GM12878 (cell line): Measurements from ENCODE around the gene VMP1. TPM values are rescaled to one million over a fixed set of nuclear protein-coding genes. Genes with fewer than 3 reads are reported as not detected.
A peak's percentile ranks its signal among the peaks of the same experiment; 100 is the strongest.

Source experiments
- ATAC-seq: fragments of 200-7000 bp; cut with Tn5 transposase; 3 replicates; pipeline ENCODE4 v1.9.1; 2020; ENCODE audit warnings: mild to moderate bottlenecking, moderate library complexity
- BruUV-seq: library from RNA; stranded (reverse); fragments of 400-500 nt; replicated peaks from 2 replicates; lab custom pipeline; 2021; lab: Mats Ljungman, UMichigan
- CTCF ChIA-PET: fragments of 300-600 bp; sonication (Branson Sonifier 250); formaldehyde crosslinking; extraction: SDS; loops from one replicate; lab custom pipeline; 2021; ENCODE audit warnings: inconsistent platforms; lab: Yijun Ruan, JAX
- POLR2A ChIA-PET: fragments of 350-600 bp; formaldehyde crosslinking; extraction: SDS; loops from one replicate; lab custom pipeline; 2021; ENCODE audit warnings: inconsistent platforms; lab: Charles Lee
- RAD21 ChIA-PET: fragments of 300-600 bp; sonication (Branson Sonifier 250); formaldehyde crosslinking; loops from one replicate; lab custom pipeline; 2023; ENCODE audit warnings: antibody characterized with exemption; ENCODE audit not compliant: unreplicated experiment; lab: Charles Lee
- SMC1A ChIA-PET: fragments of 300-600 bp; sonication (Branson Sonifier 250); formaldehyde crosslinking; loops from one replicate; lab custom pipeline; 2023; ENCODE audit not compliant: unreplicated experiment, uncharacterized antibody; lab: Charles Lee
- DNase-seq: peaks from one replicate; pipeline ENCODE4 v3.0.0-alpha.2; 2011; ENCODE audit warnings: low read depth, low spot score
- FAIRE-seq: peaks from 3 replicates; lab custom pipeline; 2011; peaks lifted over from hg19 to GRCh38; lab: Jason Lieb, UNC
- H2AFZ ChIP-seq: 2 replicates; pipeline ENCODE4 v1.6.0; 2011; ENCODE audit warnings: low read depth, low read length, control low read depth; ENCODE audit not compliant: control insufficient read depth
- H3K27ac ChIP-seq: 2 replicates; pipeline ENCODE4 v1.5.1; 2011; ENCODE audit warnings: control low read depth; ENCODE audit not compliant: control insufficient read depth, insufficient read depth
- H3K27me3 ChIP-seq, 2 experiments: replicated peaks in 1 of 2; 2 replicates each; pipeline versions ENCODE4 v1.6.0 to v1.6.1; 2011; ENCODE audit warnings: low read length in 1 of 2; ENCODE audit not compliant: control insufficient read depth in 2 of 2, insufficient read depth in 2 of 2
- H3K36me3 ChIP-seq, 2 experiments: 2 replicates each; pipeline ENCODE4 v1.5.1; 2011; ENCODE audit warnings: low read length in 1 of 2; ENCODE audit not compliant: control insufficient read depth in 2 of 2, insufficient read depth in 2 of 2
- H3K4me1 ChIP-seq: 2 replicates; pipeline ENCODE4 v1.6.1; 2011; ENCODE audit warnings: mild to moderate bottlenecking, low read length, moderate library complexity, mixed read lengths; ENCODE audit not compliant: control insufficient read depth, insufficient read depth
- H3K4me2 ChIP-seq: 2 replicates; pipeline ENCODE4 v1.6.0; 2011; ENCODE audit warnings: control low read depth; ENCODE audit not compliant: control insufficient read depth, insufficient read depth
- H3K4me3 ChIP-seq: fragments of 200-600 bp; sonication (generic); 2 replicates; pipeline ENCODE4 v1.5.1; 2016
- H3K79me2 ChIP-seq: 2 replicates; pipeline ENCODE4 v1.6.0; 2011; ENCODE audit warnings: low read length; ENCODE audit not compliant: control insufficient read depth, insufficient read depth
- H3K9ac ChIP-seq: 2 replicates; pipeline ENCODE4 v1.8.0; 2011; ENCODE audit warnings: low read length, control low read depth, mixed read lengths; ENCODE audit not compliant: control insufficient read depth, insufficient read depth
- H3K9me3 ChIP-seq: replicated peaks from 3 replicates; pipeline ENCODE4 v1.5.1; 2011; ENCODE audit warnings: mild to moderate bottlenecking, low read length; ENCODE audit not compliant: control insufficient read depth, insufficient read depth
- H4K20me1 ChIP-seq: 2 replicates; pipeline ENCODE4 v1.6.0; 2011; ENCODE audit not compliant: control insufficient read depth, insufficient read depth
- CTCF ChIP-seq, 3 experiments: IDR thresholded peaks in 2 of 3; conservative IDR thresholded peaks in 1 of 3; 2 replicates each; pipeline ENCODE4 v1.5.1; 2011; ENCODE audit warnings: low read depth in 3 of 3, low read length in 3 of 3, mild to moderate bottlenecking in 3 of 3, control low read depth in 2 of 3, moderate library complexity in 2 of 3, inconsistent platforms in 1 of 3, mixed read lengths in 1 of 3; ENCODE audit not compliant: control insufficient read depth in 2 of 3, insufficient read depth in 1 of 3; ENCODE audit errors: extremely low read depth in 1 of 3
- JUND ChIP-seq: IDR thresholded peaks from 2 replicates; pipeline ENCODE4 v1.6.1; 2012; ENCODE audit warnings: low read depth, mild to moderate bottlenecking, low read length, improper control_type of control experiment, moderate library complexity
- PML ChIP-seq: IDR thresholded peaks from 2 replicates; pipeline ENCODE4 v1.6.1; 2012; ENCODE audit warnings: low read length, inconsistent platforms
- SMAD1 ChIP-seq: fragments of 450-650 bp; IDR thresholded peaks from 2 replicates; pipeline ENCODE4 v1.6.1; 2018; ENCODE audit warnings: mild to moderate bottlenecking, low read depth; ENCODE audit not compliant: partially characterized antibody
- SMAD5 ChIP-seq: IDR thresholded peaks from 2 replicates; pipeline ENCODE4 v1.6.1; 2016; ENCODE audit warnings: antibody characterized with exemption, low read depth
- SMC3 ChIP-seq: IDR thresholded peaks from 2 replicates; pipeline ENCODE4 v1.6.1; 2011; ENCODE audit warnings: low read length, improper control_type of control experiment, borderline replicate concordance
- SREBF2 ChIP-seq: IDR thresholded peaks from 2 replicates; pipeline ENCODE4 v1.6.1; 2012; ENCODE audit warnings: mild to moderate bottlenecking, low read length
- WGBS: methylation state at CpG from one replicate; pipeline ENCODE4 v1.1.6; 2016; ENCODE audit warnings: low lambda C conversion rate; ENCODE audit not compliant: insufficient replicate concordance, insufficient coverage; ENCODE audit errors: missing lambda C conversion rate; 5-methylcytosine and 5-hydroxymethylcytosine counted together
- in situ Hi-C: fragments of 300-500 bp; cut with MboI; formaldehyde crosslinking; loops from 9 replicates; pipeline ENCODE4 v1.14.3; 2018; ENCODE audit warnings: mixed read lengths
- intact Hi-C: fragments of 100-400 bp; cut with micrococcal nuclease; formaldehyde crosslinking; loops from one replicate; pipeline ENCODE4 v1.14.2; 2022; ENCODE audit not compliant: unreplicated experiment
- polyA plus RNA-seq, 11 experiments: library from polyadenylated mRNA; depleted of rRNA in 4 of 11; unstranded in 6 of 11; stranded (reverse) in 5 of 11; fragments of >200 nt; fragmentation: Nextera tagmentation in 4 of 11; fragmentation: Illumina TruSeq in 1 of 11; extraction: Ambion mirVana in 4 of 11; extraction: Trizol in 1 of 11; gene quantifications; 1 replicate in 1 of 11; 2 replicates in 10 of 11; pipeline versions ENCODE4 v1.2.1 to v1.2.3, GENCODE V29; 2011 to 2016; ENCODE audit warnings: inconsistent platforms in 2 of 11, missing spikeins in 2 of 11, low read depth in 1 of 11
- total RNA-seq, 4 experiments: library from RNA; depleted of rRNA in 3 of 4; stranded (reverse); fragments of >200 nt in 3 of 4; fragmentation: Illumina TruSeq in 1 of 4; extraction: Trizol in 1 of 4; gene quantifications; 2 replicates each; pipeline versions ENCODE4 v1.2.1 to v1.2.3, GENCODE V29; 2013 to 2021
- TF ChIP-seq, protein P1 (sequence below): IDR thresholded peaks from 2 replicates; pipeline ENCODE4 v1.6.1; 2012; ENCODE audit warnings: mild to moderate bottlenecking, low read depth, low read length

Gene VMP1
- total and polyA plus RNA-seq, 10 of the 15 experiments (the other 5 are each of a cell fraction or from before 2014, with no cell fraction given), result 88.4 to 199 (median 132) TPM

DNA sequence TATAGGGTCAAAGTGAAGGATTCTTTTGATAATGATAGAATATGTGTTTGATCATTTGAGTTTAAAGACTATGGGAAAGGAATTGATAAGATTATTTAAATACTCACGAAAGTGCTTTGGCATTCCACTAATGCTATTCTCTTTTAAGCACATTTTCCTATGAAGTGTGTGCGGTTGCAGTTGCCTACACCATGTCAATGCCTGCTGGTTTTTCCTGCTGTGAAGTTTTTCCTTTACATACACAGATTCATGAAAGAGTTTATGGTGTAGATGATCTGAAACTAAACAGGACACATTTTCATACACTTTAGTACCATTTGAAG is 78.7 kb downstream of the VMP1 start:
- Histone ChIP-seq H3K79me2 (peaks cover 12% of the 10 kb centered on the region), H3K27me3 (no peaks in the 10 kb centered on the region), H3K27ac (peak overlapping the region; percentile 95), H3K36me3 (no peaks in the 10 kb centered on the region), H4K20me1 (no peaks in the 10 kb centered on the region), H2AFZ (peak overlapping the region; percentile 28), H3K9ac (peak overlapping the region; percentile 66), H3K4me2 (peak overlapping the region; percentile 97), H3K4me1 (peaks cover 24% of the 10 kb centered on the region), H3K9me3 (no peaks in the 10 kb centered on the region; the same call in 2 of the 3 replicates), H3K4me3 (peak overlapping the region; percentile 53)
- TF ChIP-seq SMAD5, result peak; percentile 46; the same call in 1 of the 2 replicates
- peak in 2 of 3 experiments; percentile 15 to 26; a peak in 1 of 6 replicates for TF ChIP-seq CTCF (IDR thresholded peaks at IDR 0.05 in 2 of 3, conservative IDR thresholded peaks at IDR 0.05 in 1 of 3; ENCODE audit: control insufficient read depth in 2 of 3, extremely low read depth in 1 of 3, insufficient read depth in 1 of 3, low read depth in 3 of 3, low read length in 3 of 3)
- no peak for TF ChIP-seq PML
- no peak for TF ChIP-seq SMAD1
- no peak for TF ChIP-seq SREBF2
- TF ChIP-seq, protein P1, sequence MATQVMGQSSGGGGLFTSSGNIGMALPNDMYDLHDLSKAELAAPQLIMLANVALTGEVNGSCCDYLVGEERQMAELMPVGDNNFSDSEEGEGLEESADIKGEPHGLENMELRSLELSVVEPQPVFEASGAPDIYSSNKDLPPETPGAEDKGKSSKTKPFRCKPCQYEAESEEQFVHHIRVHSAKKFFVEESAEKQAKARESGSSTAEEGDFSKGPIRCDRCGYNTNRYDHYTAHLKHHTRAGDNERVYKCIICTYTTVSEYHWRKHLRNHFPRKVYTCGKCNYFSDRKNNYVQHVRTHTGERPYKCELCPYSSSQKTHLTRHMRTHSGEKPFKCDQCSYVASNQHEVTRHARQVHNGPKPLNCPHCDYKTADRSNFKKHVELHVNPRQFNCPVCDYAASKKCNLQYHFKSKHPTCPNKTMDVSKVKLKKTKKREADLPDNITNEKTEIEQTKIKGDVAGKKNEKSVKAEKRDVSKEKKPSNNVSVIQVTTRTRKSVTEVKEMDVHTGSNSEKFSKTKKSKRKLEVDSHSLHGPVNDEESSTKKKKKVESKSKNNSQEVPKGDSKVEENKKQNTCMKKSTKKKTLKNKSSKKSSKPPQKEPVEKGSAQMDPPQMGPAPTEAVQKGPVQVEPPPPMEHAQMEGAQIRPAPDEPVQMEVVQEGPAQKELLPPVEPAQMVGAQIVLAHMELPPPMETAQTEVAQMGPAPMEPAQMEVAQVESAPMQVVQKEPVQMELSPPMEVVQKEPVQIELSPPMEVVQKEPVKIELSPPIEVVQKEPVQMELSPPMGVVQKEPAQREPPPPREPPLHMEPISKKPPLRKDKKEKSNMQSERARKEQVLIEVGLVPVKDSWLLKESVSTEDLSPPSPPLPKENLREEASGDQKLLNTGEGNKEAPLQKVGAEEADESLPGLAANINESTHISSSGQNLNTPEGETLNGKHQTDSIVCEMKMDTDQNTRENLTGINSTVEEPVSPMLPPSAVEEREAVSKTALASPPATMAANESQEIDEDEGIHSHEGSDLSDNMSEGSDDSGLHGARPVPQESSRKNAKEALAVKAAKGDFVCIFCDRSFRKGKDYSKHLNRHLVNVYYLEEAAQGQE, result no peak
- no peak for TF ChIP-seq SMC3
- TF ChIP-seq JUND, result no peak
- RAD21 ChIA-PET, result interaction anchor here (0.6 to 8.5 kb wide), 14 partner anchors 16 to 116 kb away, joined by 3 to 223 read pairs (median 14); no protein-coding TSS in a partner anchor
- ATAC-seq, result no peak
- FAIRE-seq, result no peak
- intact Hi-C loops, result loop anchor here (1.0 to 2.0 kb wide), 3 partner anchors 43 to 60 kb away; no protein-coding TSS in a partner anchor
- 0% methylated on average over 2 of the region's 2 CpGs for WGBS
- POLR2A ChIA-PET, result interaction anchor here (0.5 to 8.8 kb wide), 15 partner anchors 15 to 74 kb away, joined by 3 to 213 read pairs (median 4); no protein-coding TSS in a partner anchor
- BruUV-seq, result no TSS peak
- CTCF ChIA-PET, result interaction anchor here (0.8 to 4.8 kb wide), 18 partner anchors 12 to 73 kb away, joined by 3 to 51 read pairs (median 6); no protein-coding TSS in a partner anchor
- in situ Hi-C loops, result loop anchor here (5.0 kb wide), 1 partner anchor 41 kb away; no protein-coding TSS in a partner anchor
- no peak for DNase-seq
- SMC1A ChIA-PET, result interaction anchor here (0.7 to 9.0 kb wide), 12 partner anchors 11 to 165 kb away, joined by 3 to 250 read pairs (median 16); no protein-coding TSS in a partner anchor
